HEK293 (cell line): ENCODE measurements around the gene MLLT11.

Experiments used
- CTCF ChIA-PET: fragments of 350-600 bp; formaldehyde crosslinking; extraction: SDS; loops from one replicate; lab custom pipeline; 2021; ENCODE audit warnings: antibody characterized with exemption; lab: Yijun Ruan, JAX
- POLR2A ChIA-PET: fragments of 300-600 bp; formaldehyde crosslinking; extraction: SDS; loops from one replicate; lab custom pipeline; 2020; ENCODE audit warnings: antibody characterized with exemption, inconsistent platforms; lab: Yijun Ruan, JAX
- H3K27ac ChIP-seq: fragments of 200-500 bp; sonication (Bioruptor generic); 2 replicates; pipeline ENCODE4 v1.5.1; 2014; ENCODE audit warnings: low read depth, low read length, control low read depth, inconsistent platforms; ENCODE audit errors: extremely low read depth
- H3K36me3 ChIP-seq, 2 experiments: fragments of 200-500 bp in 1 of 2; sonication (Bioruptor generic) in 1 of 2; 1 replicate in 1 of 2; 2 replicates in 1 of 2; pipeline ENCODE4 v1.5.1; 2014 to 2017; ENCODE audit warnings: inconsistent platforms in 2 of 2, low read length in 2 of 2; ENCODE audit not compliant: control insufficient read depth in 2 of 2, insufficient read depth in 1 of 2
- H3K4me1 ChIP-seq: fragments of 200-500 bp; sonication (Bioruptor generic); 2 replicates; pipeline ENCODE4 v1.5.1; 2014; ENCODE audit warnings: mild to moderate bottlenecking, low read length, inconsistent platforms; ENCODE audit not compliant: control insufficient read depth, insufficient read depth
- H3K4me3 ChIP-seq: 2 replicates; pipeline ENCODE4 v1.5.1; 2011; ENCODE audit warnings: low read depth, mild to moderate bottlenecking, control low read depth, low read length, moderate library complexity
- H3K9me3 ChIP-seq: fragments of 200-500 bp; sonication (Bioruptor generic); 2 replicates; pipeline ENCODE4 v1.5.1; 2014; ENCODE audit warnings: low read depth, low read length, inconsistent platforms; ENCODE audit not compliant: control insufficient read depth, insufficient read depth
- KLF1 ChIP-seq: fragments of 450-650 bp; formaldehyde crosslinking; IDR thresholded peaks from 2 replicates; pipeline ENCODE4 v1.5.1; 2016; ENCODE audit warnings: missing biosample characterization, missing genetic modification characterization
- OSR2 ChIP-seq: fragments of 450-650 bp; formaldehyde crosslinking; IDR thresholded peaks from 2 replicates; pipeline ENCODE4 v1.5.1; 2016; ENCODE audit warnings: missing biosample characterization, missing genetic modification characterization
- ZBTB21 ChIP-seq: fragments of 450-650 bp; formaldehyde crosslinking; IDR thresholded peaks from 2 replicates; pipeline ENCODE4 v1.5.1; 2017; ENCODE audit warnings: missing biosample characterization, missing genetic modification characterization
- ZNF10 ChIP-seq: fragments of 450-650 bp; formaldehyde crosslinking; IDR thresholded peaks from 2 replicates; pipeline ENCODE4 v1.5.1; 2017; ENCODE audit warnings: missing biosample characterization, missing genetic modification characterization
- ZNF2 ChIP-seq: fragments of 450-650 bp; formaldehyde crosslinking; IDR thresholded peaks from 2 replicates; pipeline ENCODE4 v1.5.1; 2016; ENCODE audit warnings: missing biosample characterization, missing genetic modification characterization
- ZNF626 ChIP-seq: fragments of 450-650 bp; sonication (Bioruptor Pico); formaldehyde crosslinking; IDR thresholded peaks from 2 replicates; pipeline ENCODE4 v1.5.1; 2018; ENCODE audit warnings: missing biosample characterization, missing genetic modification characterization, inconsistent platforms
- ZNF677 ChIP-seq: fragments of 450-650 bp; IDR thresholded peaks from 2 replicates; pipeline ENCODE4 v1.5.0; 2018; ENCODE audit warnings: missing biosample characterization, mild to moderate bottlenecking, missing genetic modification characterization, moderate library complexity
- ZNF704 ChIP-seq: fragments of 450-650 bp; formaldehyde crosslinking; IDR thresholded peaks from 2 replicates; pipeline ENCODE4 v1.5.1; 2016; ENCODE audit warnings: missing biosample characterization, missing genetic modification characterization
- ZNF707 ChIP-seq: fragments of 450-650 bp; formaldehyde crosslinking; IDR thresholded peaks from 2 replicates; pipeline ENCODE4 v1.5.1; 2016; ENCODE audit warnings: missing biosample characterization, missing genetic modification characterization
- ZNF837 ChIP-seq: fragments of 450-650 bp; formaldehyde crosslinking; IDR thresholded peaks from 2 replicates; pipeline ENCODE4 v1.5.1; 2016; ENCODE audit warnings: missing biosample characterization, missing genetic modification characterization
- TF ChIP-seq, protein P1 (sequence below): fragments of 450-650 bp; formaldehyde crosslinking; IDR thresholded peaks from 2 replicates; pipeline ENCODE4 v1.5.1; 2016; ENCODE audit warnings: missing biosample characterization, missing genetic modification characterization
- TF ChIP-seq, protein P2 (sequence below): fragments of 450-650 bp; formaldehyde crosslinking; IDR thresholded peaks from 2 replicates; pipeline ENCODE4 v1.5.1; 2016; ENCODE audit warnings: missing biosample characterization, missing genetic modification characterization, borderline replicate concordance
- TF ChIP-seq, protein P3 (sequence below): fragments of 450-650 bp; formaldehyde crosslinking; IDR thresholded peaks from 2 replicates; pipeline ENCODE4 v1.5.1; 2017; ENCODE audit warnings: missing biosample characterization, missing genetic modification characterization
- TF ChIP-seq, protein P4 (sequence below): fragments of 450-650 bp; formaldehyde crosslinking; IDR thresholded peaks from 2 replicates; pipeline ENCODE4 v1.5.1; 2016; ENCODE audit warnings: missing biosample characterization, missing genetic modification characterization, low read depth

MLLT11 gene

GRCh38 chr1:151054971-151055547, 5.1 kb upstream of the MLLT11 start:
- Histone ChIP-seq H3K9me3 (no peaks in the 10 kb centered on the region), H3K27ac (no peak overlapping the region), H3K4me1 (peaks cover 4% of the 10 kb centered on the region; the same call in 1 of the 2 replicates), H3K4me3 (no peak overlapping the region), H3K36me3 (peaks cover 0 to 69% of the 10 kb centered on the region in 2 experiments; a peak in 2 of 3 replicates)
- CTCF ChIA-PET: interaction anchor here (0.6 to 1.3 kb wide), 2 partner anchors 9 to 42 kb away, joined by 4 to 5 read pairs; no protein-coding TSS in a partner anchor
- POLR2A ChIA-PET: interaction anchor here (0.6 to 0.8 kb wide), 2 partner anchors 15 to 475 kb away, joined by 3 to 5 read pairs; partner anchors contain the start of gene MCL1
- TF ChIP-seq ZNF626 (tag by site-specific recombination) (no peak), ZBTB21 (no peak)
- TF ChIP-seq, protein P1, sequence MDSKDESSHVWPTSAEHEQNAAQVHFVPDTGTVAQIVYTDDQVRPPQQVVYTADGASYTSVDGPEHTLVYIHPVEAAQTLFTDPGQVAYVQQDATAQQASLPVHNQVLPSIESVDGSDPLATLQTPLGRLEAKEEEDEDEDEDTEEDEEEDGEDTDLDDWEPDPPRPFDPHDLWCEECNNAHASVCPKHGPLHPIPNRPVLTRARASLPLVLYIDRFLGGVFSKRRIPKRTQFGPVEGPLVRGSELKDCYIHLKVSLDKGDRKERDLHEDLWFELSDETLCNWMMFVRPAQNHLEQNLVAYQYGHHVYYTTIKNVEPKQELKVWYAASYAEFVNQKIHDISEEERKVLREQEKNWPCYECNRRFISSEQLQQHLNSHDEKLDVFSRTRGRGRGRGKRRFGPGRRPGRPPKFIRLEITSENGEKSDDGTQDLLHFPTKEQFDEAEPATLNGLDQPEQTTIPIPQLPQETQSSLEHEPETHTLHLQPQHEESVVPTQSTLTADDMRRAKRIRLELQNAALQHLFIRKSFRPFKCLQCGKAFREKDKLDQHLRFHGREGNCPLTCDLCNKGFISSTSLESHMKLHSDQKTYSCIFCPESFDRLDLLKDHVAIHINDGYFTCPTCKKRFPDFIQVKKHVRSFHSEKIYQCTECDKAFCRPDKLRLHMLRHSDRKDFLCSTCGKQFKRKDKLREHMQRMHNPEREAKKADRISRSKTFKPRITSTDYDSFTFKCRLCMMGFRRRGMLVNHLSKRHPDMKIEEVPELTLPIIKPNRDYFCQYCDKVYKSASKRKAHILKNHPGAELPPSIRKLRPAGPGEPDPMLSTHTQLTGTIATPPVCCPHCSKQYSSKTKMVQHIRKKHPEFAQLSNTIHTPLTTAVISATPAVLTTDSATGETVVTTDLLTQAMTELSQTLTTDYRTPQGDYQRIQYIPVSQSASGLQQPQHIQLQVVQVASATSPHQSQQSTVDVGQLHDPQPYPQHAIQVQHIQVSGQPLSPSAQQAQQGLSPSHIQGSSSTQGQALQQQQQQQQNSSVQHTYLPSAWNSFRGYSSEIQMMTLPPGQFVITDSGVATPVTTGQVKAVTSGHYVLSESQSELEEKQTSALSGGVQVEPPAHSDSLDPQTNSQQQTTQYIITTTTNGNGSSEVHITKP (tag by site-specific recombination): no peak
- TF ChIP-seq, protein P2, sequence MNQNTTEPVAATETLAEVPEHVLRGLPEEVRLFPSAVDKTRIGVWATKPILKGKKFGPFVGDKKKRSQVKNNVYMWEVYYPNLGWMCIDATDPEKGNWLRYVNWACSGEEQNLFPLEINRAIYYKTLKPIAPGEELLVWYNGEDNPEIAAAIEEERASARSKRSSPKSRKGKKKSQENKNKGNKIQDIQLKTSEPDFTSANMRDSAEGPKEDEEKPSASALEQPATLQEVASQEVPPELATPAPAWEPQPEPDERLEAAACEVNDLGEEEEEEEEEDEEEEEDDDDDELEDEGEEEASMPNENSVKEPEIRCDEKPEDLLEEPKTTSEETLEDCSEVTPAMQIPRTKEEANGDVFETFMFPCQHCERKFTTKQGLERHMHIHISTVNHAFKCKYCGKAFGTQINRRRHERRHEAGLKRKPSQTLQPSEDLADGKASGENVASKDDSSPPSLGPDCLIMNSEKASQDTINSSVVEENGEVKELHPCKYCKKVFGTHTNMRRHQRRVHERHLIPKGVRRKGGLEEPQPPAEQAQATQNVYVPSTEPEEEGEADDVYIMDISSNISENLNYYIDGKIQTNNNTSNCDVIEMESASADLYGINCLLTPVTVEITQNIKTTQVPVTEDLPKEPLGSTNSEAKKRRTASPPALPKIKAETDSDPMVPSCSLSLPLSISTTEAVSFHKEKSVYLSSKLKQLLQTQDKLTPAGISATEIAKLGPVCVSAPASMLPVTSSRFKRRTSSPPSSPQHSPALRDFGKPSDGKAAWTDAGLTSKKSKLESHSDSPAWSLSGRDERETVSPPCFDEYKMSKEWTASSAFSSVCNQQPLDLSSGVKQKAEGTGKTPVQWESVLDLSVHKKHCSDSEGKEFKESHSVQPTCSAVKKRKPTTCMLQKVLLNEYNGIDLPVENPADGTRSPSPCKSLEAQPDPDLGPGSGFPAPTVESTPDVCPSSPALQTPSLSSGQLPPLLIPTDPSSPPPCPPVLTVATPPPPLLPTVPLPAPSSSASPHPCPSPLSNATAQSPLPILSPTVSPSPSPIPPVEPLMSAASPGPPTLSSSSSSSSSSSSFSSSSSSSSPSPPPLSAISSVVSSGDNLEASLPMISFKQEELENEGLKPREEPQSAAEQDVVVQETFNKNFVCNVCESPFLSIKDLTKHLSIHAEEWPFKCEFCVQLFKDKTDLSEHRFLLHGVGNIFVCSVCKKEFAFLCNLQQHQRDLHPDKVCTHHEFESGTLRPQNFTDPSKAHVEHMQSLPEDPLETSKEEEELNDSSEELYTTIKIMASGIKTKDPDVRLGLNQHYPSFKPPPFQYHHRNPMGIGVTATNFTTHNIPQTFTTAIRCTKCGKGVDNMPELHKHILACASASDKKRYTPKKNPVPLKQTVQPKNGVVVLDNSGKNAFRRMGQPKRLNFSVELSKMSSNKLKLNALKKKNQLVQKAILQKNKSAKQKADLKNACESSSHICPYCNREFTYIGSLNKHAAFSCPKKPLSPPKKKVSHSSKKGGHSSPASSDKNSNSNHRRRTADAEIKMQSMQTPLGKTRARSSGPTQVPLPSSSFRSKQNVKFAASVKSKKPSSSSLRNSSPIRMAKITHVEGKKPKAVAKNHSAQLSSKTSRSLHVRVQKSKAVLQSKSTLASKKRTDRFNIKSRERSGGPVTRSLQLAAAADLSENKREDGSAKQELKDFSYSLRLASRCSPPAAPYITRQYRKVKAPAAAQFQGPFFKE: no peak
- TF ChIP-seq, protein P3, sequence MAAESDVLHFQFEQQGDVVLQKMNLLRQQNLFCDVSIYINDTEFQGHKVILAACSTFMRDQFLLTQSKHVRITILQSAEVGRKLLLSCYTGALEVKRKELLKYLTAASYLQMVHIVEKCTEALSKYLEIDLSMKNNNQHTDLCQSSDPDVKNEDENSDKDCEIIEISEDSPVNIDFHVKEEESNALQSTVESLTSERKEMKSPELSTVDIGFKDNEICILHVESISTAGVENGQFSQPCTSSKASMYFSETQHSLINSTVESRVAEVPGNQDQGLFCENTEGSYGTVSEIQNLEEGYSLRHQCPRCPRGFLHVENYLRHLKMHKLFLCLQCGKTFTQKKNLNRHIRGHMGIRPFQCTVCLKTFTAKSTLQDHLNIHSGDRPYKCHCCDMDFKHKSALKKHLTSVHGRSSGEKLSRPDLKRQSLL (tag by site-specific recombination): no peak

GRCh38 chr1:151055581-151055980, 4.6 kb upstream of the MLLT11 start:
- H3K9me3 ChIP-seq: no peaks in the 10 kb centered on the region
- H3K4me3 ChIP-seq: no peak overlapping the region
- H3K36me3 ChIP-seq: peaks cover 0 to 67% of the 10 kb centered on the region in 2 experiments; a peak in 2 of 3 replicates
- H3K4me1 ChIP-seq: peaks cover 4% of the 10 kb centered on the region; the same call in 1 of the 2 replicates
- CTCF ChIA-PET: interaction anchor here (0.6 kb wide), 1 partner anchor 42 kb away, joined by 4 read pairs; no protein-coding TSS in a partner anchor
- TF ChIP-seq ZNF10 (tag by site-specific recombination) (no peak), ZNF837 (tag by site-specific recombination) (no peak), ZNF2 (tag by site-specific recombination) (no peak), ZNF704 (no peak), ZNF677 (tag by site-specific recombination) (no peak), ZNF707 (tag by site-specific recombination) (no peak), OSR2 (tag by site-specific recombination) (no peak), KLF1 (no peak)
- TF ChIP-seq, protein P4, sequence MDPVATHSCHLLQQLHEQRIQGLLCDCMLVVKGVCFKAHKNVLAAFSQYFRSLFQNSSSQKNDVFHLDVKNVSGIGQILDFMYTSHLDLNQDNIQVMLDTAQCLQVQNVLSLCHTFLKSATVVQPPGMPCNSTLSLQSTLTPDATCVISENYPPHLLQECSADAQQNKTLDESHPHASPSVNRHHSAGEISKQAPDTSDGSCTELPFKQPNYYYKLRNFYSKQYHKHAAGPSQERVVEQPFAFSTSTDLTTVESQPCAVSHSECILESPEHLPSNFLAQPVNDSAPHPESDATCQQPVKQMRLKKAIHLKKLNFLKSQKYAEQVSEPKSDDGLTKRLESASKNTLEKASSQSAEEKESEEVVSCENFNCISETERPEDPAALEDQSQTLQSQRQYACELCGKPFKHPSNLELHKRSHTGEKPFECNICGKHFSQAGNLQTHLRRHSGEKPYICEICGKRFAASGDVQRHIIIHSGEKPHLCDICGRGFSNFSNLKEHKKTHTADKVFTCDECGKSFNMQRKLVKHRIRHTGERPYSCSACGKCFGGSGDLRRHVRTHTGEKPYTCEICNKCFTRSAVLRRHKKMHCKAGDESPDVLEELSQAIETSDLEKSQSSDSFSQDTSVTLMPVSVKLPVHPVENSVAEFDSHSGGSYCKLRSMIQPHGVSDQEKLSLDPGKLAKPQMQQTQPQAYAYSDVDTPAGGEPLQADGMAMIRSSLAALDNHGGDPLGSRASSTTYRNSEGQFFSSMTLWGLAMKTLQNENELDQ (tag by site-specific recombination): no peak
- TF ChIP-seq, protein P1 (tag by site-specific recombination): no peak
- POLR2A ChIA-PET: interaction anchor here (0.6 to 0.8 kb wide), 2 partner anchors 14 to 476 kb away, joined by 3 to 5 read pairs; partner anchors contain the start of gene MCL1
- H3K27ac ChIP-seq: no peak overlapping the region
